ENCODE results near the gene ANHX.

ANHX gene

GRCh38 chr12:133202493-133203343 is 33.0 kb downstream of the ANHX start:
- no peak for DNase-seq (ENCODE audit: low read depth)

DNA sequence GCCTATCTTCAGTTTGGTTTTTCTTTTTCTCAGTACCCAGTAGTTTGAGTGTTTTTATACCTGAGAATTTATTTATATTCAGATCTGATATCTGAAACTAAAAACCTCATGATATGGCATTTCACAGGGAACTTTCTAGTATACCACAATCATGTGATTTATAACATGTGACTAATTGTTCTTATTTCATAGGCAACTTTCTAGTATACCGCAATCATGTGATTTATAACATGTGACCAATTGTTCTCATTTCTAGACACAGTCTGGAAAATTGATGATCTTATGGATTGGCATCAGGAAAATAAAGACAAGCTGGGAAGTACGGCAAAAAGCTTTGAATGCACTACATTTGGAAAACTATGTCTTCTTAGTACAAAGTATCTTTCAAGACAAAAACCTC is 33.8 kb downstream of the ANHX start:
- DNase-seq (ENCODE audit: low read depth), result no peak

- no peak for DNase-seq (ENCODE audit: low read depth)
Observed at GRCh38 chr12:133192847-133193246, 42.8 kb downstream of the ANHX start.

GRCh38 chr12:133190176-133190575 is 45.5 kb downstream of the ANHX start:
- no peak for DNase-seq (ENCODE audit: low read depth)

DNA sequence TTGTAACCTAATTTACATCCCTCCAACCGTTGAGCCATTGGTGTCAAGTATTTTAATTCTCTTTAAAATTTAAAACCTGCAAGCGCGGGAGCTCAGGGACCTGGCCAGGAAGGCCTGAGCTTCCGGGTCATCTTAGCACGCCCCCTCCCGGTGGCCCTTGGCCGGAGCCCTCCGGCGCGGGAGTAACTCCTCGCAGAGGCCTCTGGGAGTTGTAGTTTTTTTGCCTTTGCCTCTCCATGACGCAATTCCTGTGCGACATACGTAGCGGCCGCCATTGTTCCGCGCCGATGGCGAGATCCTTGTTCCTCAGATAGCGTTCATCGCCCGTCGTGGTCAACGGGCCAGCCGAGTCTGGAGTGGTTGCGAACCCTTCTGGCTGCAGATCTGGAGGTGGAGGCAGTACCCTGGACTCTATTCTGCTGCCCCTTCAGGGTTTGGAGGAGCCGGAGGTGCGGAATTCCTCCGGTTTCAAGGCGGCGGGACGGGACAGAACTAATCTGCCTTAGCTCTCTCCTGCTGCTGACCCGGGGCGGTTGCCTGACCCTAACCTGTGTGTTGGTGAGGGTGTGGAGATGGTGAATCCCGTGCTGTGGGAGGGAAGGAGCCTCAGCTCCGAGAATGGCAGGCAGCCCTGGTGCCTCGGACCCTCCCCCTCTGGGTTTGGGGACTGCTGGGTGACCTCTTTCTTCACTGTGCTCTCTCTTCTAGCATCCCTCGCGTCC is 54.3 kb downstream of the ANHX start, which contains the start of gene ZNF268:
ZNF268 (plus strand) TSS at position 258 of the 722 bp plus-strand sequence. CDS start 503 bp downstream, outside the sequence.
- peak; percentile 85 for DNase-seq (ENCODE audit: low read depth)

DNA sequence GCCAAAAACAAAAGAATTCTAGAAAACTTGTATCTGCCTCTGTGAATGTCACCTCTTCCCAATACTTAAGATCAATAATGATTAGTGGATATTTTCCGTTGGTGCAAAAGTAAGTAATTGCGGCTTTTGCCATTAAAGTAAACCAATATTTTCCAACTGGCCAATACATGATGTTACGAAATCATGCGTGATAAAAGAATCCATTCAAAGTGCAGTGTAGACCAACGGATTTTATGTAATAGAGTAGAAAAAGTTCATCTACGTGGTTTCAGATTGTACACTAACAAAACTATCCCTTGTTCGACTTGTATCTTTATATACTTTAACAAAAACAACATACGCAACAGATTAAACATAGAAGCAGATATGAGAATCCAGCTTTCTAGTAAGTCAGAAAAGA is 55.0 kb downstream of the ANHX start:
- no peak for DNase-seq (ENCODE audit: low read depth)

DNA sequence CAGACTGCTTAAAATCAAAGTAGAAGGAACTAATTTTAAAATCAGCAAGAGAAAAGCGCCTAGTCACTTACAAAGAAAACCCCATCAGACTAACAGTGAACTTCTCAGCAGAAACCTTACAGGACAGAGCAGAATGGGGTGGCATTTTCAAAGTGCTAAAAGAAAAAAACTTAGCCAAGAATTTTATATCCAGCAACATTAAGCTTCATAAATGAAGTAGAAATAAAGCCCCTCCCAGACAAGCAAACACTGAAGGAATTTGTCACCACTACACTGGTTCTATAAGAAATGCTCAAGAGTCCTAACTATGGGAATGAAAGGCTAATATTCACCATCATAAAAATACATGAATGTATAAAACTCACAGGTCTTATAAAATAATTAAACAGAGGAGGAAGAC is 60.8 kb downstream of the ANHX start:
- no peak for DNase-seq (ENCODE audit: low read depth)

DNA sequence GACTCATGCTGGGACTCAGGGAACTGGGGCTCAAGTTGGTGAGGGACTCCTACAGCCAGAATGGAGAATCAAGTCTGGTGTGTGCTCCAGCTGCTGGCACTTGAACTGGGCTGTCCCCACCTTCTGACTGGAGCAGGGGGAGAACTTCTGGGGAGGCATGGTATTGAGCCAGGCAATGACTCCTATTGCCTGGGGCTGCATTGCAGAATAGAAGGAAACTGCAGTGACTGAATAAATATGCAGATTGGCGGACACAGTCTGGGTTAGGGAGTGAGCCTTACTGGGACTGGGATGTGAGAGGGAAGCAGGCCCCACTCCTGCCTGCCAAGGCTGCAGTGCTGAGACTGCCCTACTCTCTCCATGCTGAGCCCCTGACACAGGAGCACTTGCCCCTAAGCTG is 63.2 kb downstream of the ANHX start:
- no peak for DNase-seq (ENCODE audit: low read depth)

Data from stimulated activated CD8-positive, alpha-beta memory T cell treated with anti-CD3 and anti-CD28 coated beads, Interleukin-12 subunit alpha, Interleukin-12 subunit beta, amount 100 ng/mL, for 1 hour (primary cell).